H1 (cell line): ENCODE data around the gene LEMD1. TPM values are rescaled to one million over a fixed set of nuclear protein-coding genes. Genes with fewer than 3 reads are reported as not detected.

Experiments used
- CTCF ChIA-PET: fragments of 300-600 bp; sonication (Branson Sonifier 250); formaldehyde crosslinking; loops from one replicate; lab custom pipeline; 2021; ENCODE audit not compliant: partially characterized antibody; lab: Charles Lee
- POLR2A ChIA-PET: fragments of 300-600 bp; sonication (Branson Sonifier 250); formaldehyde crosslinking; loops from one replicate; lab custom pipeline; 2021; ENCODE audit warnings: inconsistent platforms; ENCODE audit not compliant: partially characterized antibody; lab: Charles Lee
- DNase-seq, 2 experiments: peaks; one replicate each; pipeline versions ENCODE4 v3.0.0 to v3.0.0-alpha.2; 2010 to 2022; ENCODE audit warnings: low spot score in 2 of 2, low read depth in 1 of 2, mixed read lengths in 1 of 2
- FAIRE-seq: peaks from 2 replicates; lab custom pipeline; 2011; peaks lifted over from hg19 to GRCh38; lab: Jason Lieb, UNC
- H2AFZ ChIP-seq: 2 replicates; pipeline ENCODE4 v1.8.1; 2012; ENCODE audit warnings: low read length, inconsistent platforms
- H2AK5ac ChIP-seq: 2 replicates; pipeline ENCODE4 v1.6.1; 2013; ENCODE audit warnings: low read depth, low read length
- H2BK120ac ChIP-seq: replicated peaks from 2 replicates; pipeline ENCODE3; 2013; ENCODE audit warnings: low read depth, low read length, inconsistent platforms
- H2BK12ac ChIP-seq: 2 replicates; pipeline ENCODE4 v1.6.1; 2013; ENCODE audit warnings: low read depth, low read length
- H2BK15ac ChIP-seq: 2 replicates; pipeline ENCODE4 v1.6.1; 2013; ENCODE audit warnings: low read length
- H2BK20ac ChIP-seq: 2 replicates; pipeline ENCODE4 v1.6.1; 2013; ENCODE audit warnings: low read length
- H2BK5ac ChIP-seq: 2 replicates; pipeline ENCODE4 v1.6.1; 2013; ENCODE audit warnings: low read depth, low read length
- H3K14ac ChIP-seq: 2 replicates; pipeline ENCODE4 v1.6.1; 2013; ENCODE audit warnings: inconsistent platforms; ENCODE audit not compliant: insufficient read length
- H3K18ac ChIP-seq: 2 replicates; pipeline ENCODE4 v1.6.1; 2013; ENCODE audit warnings: low read length; ENCODE audit errors: extremely low read depth
- H3K23ac ChIP-seq: 2 replicates; pipeline ENCODE4 v1.6.1; 2013; ENCODE audit warnings: inconsistent platforms; ENCODE audit not compliant: insufficient read length
- H3K23me2 ChIP-seq: 2 replicates; pipeline ENCODE4 v1.6.1; 2013; ENCODE audit warnings: low read depth, low read length
- H3K27ac ChIP-seq: 2 replicates; pipeline ENCODE4 v1.6.1; 2011; ENCODE audit warnings: low read depth, low read length, inconsistent platforms
- H3K27me3 ChIP-seq, 4 experiments: replicated peaks in 1 of 4; 1 replicate in 1 of 4; 2 replicates in 3 of 4; pipeline versions ENCODE4 v1.6.1 to v1.8.1; 2011 to 2013; ENCODE audit warnings: low read length in 3 of 4, mild to moderate bottlenecking in 3 of 4, inconsistent platforms in 2 of 4, mixed read lengths in 2 of 4, moderate library complexity in 1 of 4; ENCODE audit not compliant: control insufficient read depth in 3 of 4, insufficient read depth in 3 of 4; ENCODE audit errors: extremely low read depth in 1 of 4
- H3K36me3 ChIP-seq, 4 experiments: 2 replicates each; pipeline versions ENCODE4 v1.6.1 to v1.8.1; 2011 to 2013; ENCODE audit warnings: mild to moderate bottlenecking in 4 of 4, low read length in 3 of 4, moderate library complexity in 2 of 4, control low read depth in 1 of 4, inconsistent platforms in 1 of 4; ENCODE audit not compliant: insufficient read depth in 4 of 4, control insufficient read depth in 2 of 4
- H3K4ac ChIP-seq: replicated peaks from 2 replicates; pipeline ENCODE3; 2013; ENCODE audit warnings: low read length, low read depth, mixed read lengths, inconsistent platforms; ENCODE audit not compliant: insufficient read length
- H3K4me1 ChIP-seq, 4 experiments: replicated peaks in 1 of 4; 1 replicate in 1 of 4; 2 replicates in 3 of 4; pipeline versions ENCODE4 v1.6.1 to v1.8.1; 2011 to 2013; ENCODE audit warnings: low read length in 3 of 4, inconsistent platforms in 2 of 4, mixed read lengths in 1 of 4; ENCODE audit not compliant: insufficient read depth in 4 of 4, control insufficient read depth in 3 of 4
- H3K4me2 ChIP-seq, 2 experiments: 2 replicates each; pipeline versions ENCODE4 v1.6.1 to v1.8.1; 2011 to 2013; ENCODE audit warnings: low read depth in 2 of 2, low read length in 2 of 2, control low read depth in 1 of 2, inconsistent platforms in 1 of 2, mild to moderate bottlenecking in 1 of 2; ENCODE audit not compliant: insufficient read depth in 1 of 2
- H3K4me3 ChIP-seq, 4 experiments: fragments of 200-600, 300-600 bp in 1 of 4; sonication (generic), shearing (Covaris generic), sonication (Bioruptor Twin) in 1 of 4; 2 replicates each; pipeline versions ENCODE4 v1.5.1 to v1.8.1; 2011 to 2016; ENCODE audit warnings: low read length in 4 of 4, low read depth in 3 of 4, control low read depth in 2 of 4, inconsistent platforms in 2 of 4, mild to moderate bottlenecking in 2 of 4, mixed read lengths in 1 of 4, moderate library complexity in 1 of 4; ENCODE audit not compliant: insufficient read depth in 2 of 4; ENCODE audit errors: extremely low read depth in 1 of 4
- H3K56ac ChIP-seq: replicated peaks from 2 replicates; pipeline ENCODE3; 2013; ENCODE audit warnings: low read depth, mild to moderate bottlenecking, mixed read lengths, low read length, inconsistent platforms; ENCODE audit not compliant: insufficient read length
- H3K79me1 ChIP-seq: 2 replicates; pipeline ENCODE4 v1.6.1; 2013; ENCODE audit warnings: low read depth, low read length, control low read depth
- H3K79me2 ChIP-seq, 2 experiments: 2 replicates each; pipeline versions ENCODE4 v1.6.1 to v1.8.1; 2012 to 2013; ENCODE audit warnings: low read length in 2 of 2, mild to moderate bottlenecking in 2 of 2, inconsistent platforms in 1 of 2; ENCODE audit not compliant: insufficient read depth in 2 of 2, control insufficient read depth in 1 of 2
- H3K9ac ChIP-seq, 4 experiments: replicated peaks in 1 of 4; 1 replicate in 1 of 4; 2 replicates in 3 of 4; pipeline versions ENCODE4 v1.6.1 to v1.8.1; 2011 to 2013; ENCODE audit warnings: low read depth in 3 of 4, low read length in 3 of 4, control low read depth in 2 of 4, mild to moderate bottlenecking in 2 of 4, moderate library complexity in 2 of 4, inconsistent platforms in 1 of 4; ENCODE audit errors: extremely low read depth in 1 of 4
- H3K9me3 ChIP-seq, 2 experiments: 2 replicates each; pipeline versions ENCODE4 v1.6.1 to v1.8.1; 2012 to 2013; ENCODE audit warnings: mild to moderate bottlenecking in 2 of 2, moderate library complexity in 2 of 2, control low read depth in 1 of 2, inconsistent platforms in 1 of 2, low read depth in 1 of 2, low read length in 1 of 2, mixed read lengths in 1 of 2; ENCODE audit not compliant: insufficient read depth in 2 of 2
- H4K20me1 ChIP-seq, 2 experiments: replicated peaks in 1 of 2; 2 replicates each; pipeline versions ENCODE3 to v1.8.1; 2011 to 2013; ENCODE audit warnings: inconsistent platforms in 2 of 2, low read length in 2 of 2, mild to moderate bottlenecking in 1 of 2; ENCODE audit not compliant: insufficient read depth in 2 of 2, control insufficient read depth in 1 of 2
- H4K5ac ChIP-seq: 2 replicates; pipeline ENCODE4 v1.6.1; 2013; ENCODE audit warnings: low read length, low read depth, mixed read lengths, inconsistent platforms; ENCODE audit not compliant: insufficient read length
- H4K8ac ChIP-seq: 2 replicates; pipeline ENCODE4 v1.8.0; 2013; ENCODE audit warnings: mild to moderate bottlenecking, moderate library complexity, low read length, inconsistent platforms; ENCODE audit not compliant: insufficient read depth; ENCODE audit errors: extremely low read depth
- H4K91ac ChIP-seq: replicated peaks from 2 replicates; pipeline ENCODE3; 2013; ENCODE audit warnings: low read length, mixed read lengths, inconsistent platforms; ENCODE audit not compliant: insufficient read length
- BCL11A ChIP-seq, 2 experiments: IDR thresholded peaks; one replicate each; pipeline ENCODE4 v1.6.1; 2011; ENCODE audit warnings: low read depth in 2 of 2, low read length in 2 of 2, mild to moderate bottlenecking in 2 of 2
- CBX5 ChIP-seq: fragments of 300-800, 300-1000 bp; sonication (generic); IDR thresholded peaks from 2 replicates; pipeline ENCODE4 v1.7.1; 2016; ENCODE audit warnings: antibody characterized with exemption, low read length, low read depth
- CBX8 ChIP-seq: fragments of 300-800, 300-1000 bp; sonication (generic); IDR thresholded peaks from 2 replicates; pipeline ENCODE4 v1.7.1; 2016; ENCODE audit warnings: low read depth, low read length, borderline replicate concordance
- EP300 ChIP-seq, 2 experiments: IDR thresholded peaks; 1 replicate in 1 of 2; 2 replicates in 1 of 2; pipeline ENCODE4 v1.6.1; 2011 to 2012; ENCODE audit warnings: low read depth in 2 of 2, low read length in 2 of 2, mild to moderate bottlenecking in 2 of 2, borderline replicate concordance in 1 of 2, inconsistent platforms in 1 of 2, moderate library complexity in 1 of 2
- FOSL1 ChIP-seq: IDR thresholded peaks from 2 replicates; pipeline ENCODE4 v1.6.1; 2011; ENCODE audit warnings: mild to moderate bottlenecking, low read depth, low read length, moderate library complexity; ENCODE audit not compliant: insufficient read depth
- KDM5A ChIP-seq: fragments of 200-600 bp; IDR thresholded peaks from 2 replicates; pipeline ENCODE4 v1.7.1; 2012; ENCODE audit warnings: mild to moderate bottlenecking, low read length, inconsistent platforms, mixed read lengths
- MAFK ChIP-seq: IDR thresholded peaks from 2 replicates; pipeline ENCODE4 v1.6.1; 2012; ENCODE audit warnings: low read depth, mild to moderate bottlenecking, improper control_type of control experiment, low read length
- SAP30 ChIP-seq: fragments of 300-600 bp; sonication (generic); IDR thresholded peaks from 2 replicates; pipeline ENCODE4 v1.7.1; 2012; ENCODE audit warnings: low read length, moderate library complexity, mild to moderate bottlenecking, inconsistent platforms; ENCODE audit not compliant: insufficient read depth, insufficient replicate concordance
- SIRT6 ChIP-seq: IDR thresholded peaks from one replicate; pipeline ENCODE4 v1.7.1; 2012; ENCODE audit warnings: low read length, inconsistent platforms
- SP4 ChIP-seq: IDR thresholded peaks from 2 replicates; pipeline ENCODE4 v1.6.1; 2012; ENCODE audit warnings: low read length, inconsistent platforms
- YY1 ChIP-seq: IDR thresholded peaks from 2 replicates; pipeline ENCODE4 v1.6.1; 2011; ENCODE audit warnings: low read depth, mild to moderate bottlenecking, low read length
- WGBS, 2 experiments: shearing (Covaris generic) in 1 of 2; methylation state at CpG; one replicate each; pipeline versions ENCODE4 v1.1.6 to v1.1.7; 2013 to 2015; ENCODE audit warnings: low lambda C conversion rate in 2 of 2, mixed read lengths in 2 of 2, inconsistent platforms in 1 of 2, low coverage in 1 of 2, missing lambda C conversion rate in 1 of 2; ENCODE audit not compliant: insufficient replicate concordance in 2 of 2, insufficient coverage in 1 of 2, insufficient read length in 1 of 2; ENCODE audit errors: extremely low coverage in 1 of 2, missing lambda C conversion rate in 1 of 2; 5-methylcytosine and 5-hydroxymethylcytosine counted together
- polyA plus RNA-seq, 7 experiments: library from polyadenylated mRNA; depleted of rRNA in 3 of 7; stranded (reverse) in 5 of 7; unstranded in 2 of 7; fragments of >200 nt in 5 of 7; fragments of 200-250 nt in 2 of 7; gene quantifications; 1 replicate in 5 of 7; 2 replicates in 1 of 7; 4 replicates in 1 of 7; pipeline versions ENCODE4 v1.2.1 to v1.2.3, GENCODE V29; 2011 to 2013; ENCODE audit warnings: missing spikeins in 2 of 7, mixed read lengths in 2 of 7
- total RNA-seq: library from RNA; stranded (reverse); fragmentation: NEBNext Ultra II Directional; extraction: Animal tissue kit (Norgen Biotek cat#: 25700); gene quantifications from 2 replicates; pipeline ENCODE4 v1.2.1, GENCODE V29; 2021
- TF ChIP-seq, protein P1 (sequence below): IDR thresholded peaks from 2 replicates; pipeline ENCODE4 v1.6.1; 2011; ENCODE audit warnings: low read depth, mild to moderate bottlenecking, low read length; ENCODE audit not compliant: insufficient read depth

LEMD1 gene
- total and polyA plus RNA-seq, 2 of the 8 experiments (the other 6 are each of a cell fraction or from before 2014, with no cell fraction given), result 10.0 to 10.5 TPM

- Histone ChIP-seq H2AFZ (no peak overlapping the region), H3K56ac (no peak overlapping the region), H3K4me2 (no peak overlapping the region), H2BK20ac (no peak overlapping the region), H3K4ac (no peak overlapping the region), H3K27me3 (no peaks in the 10 kb centered on the region), H3K79me2 (no peaks in the 10 kb centered on the region), H3K23me2 (no peaks in the 10 kb centered on the region), H4K8ac (peak overlapping the region; percentile 79; the same call in 1 of the 2 replicates), H3K9me3 (no peaks in the 10 kb centered on the region), H4K20me1 (no peaks in the 10 kb centered on the region), H3K27ac (no peak overlapping the region), H2BK5ac (no peak overlapping the region), H2BK120ac (no peak overlapping the region), H4K5ac (no peak overlapping the region), H2BK12ac (no peak overlapping the region), H4K91ac (no peak overlapping the region), H3K4me3 (no peak overlapping the region), H2BK15ac (no peak overlapping the region), H3K14ac (no peak overlapping the region), H3K23ac (no peak overlapping the region), H3K9ac (no peak overlapping the region), H3K18ac (no peak overlapping the region), H2AK5ac (no peak overlapping the region), H3K36me3 (no peaks in the 10 kb centered on the region), H3K79me1 (no peaks in the 10 kb centered on the region), H3K4me1 (no peaks in the 10 kb centered on the region)
- WGBS, 2 experiments, result 83% methylated on average over 6 of the region's 7 CpGs; no CpG with 5 or more reads in 1 of the 2 experiments
- DNase-seq, result no peak
- ChIA-PET CTCF (interaction anchor here (1.2 to 10.6 kb wide), 4 partner anchors 39 to 132 kb away, joined by 4 to 69 read pairs (median 12); no protein-coding TSS in a partner anchor), POLR2A (no interaction called here)
- FAIRE-seq, result no peak
- no peak for TF ChIP-seq SAP30
- TF ChIP-seq SP4, result no peak
- TF ChIP-seq MAFK, result no peak
- TF ChIP-seq SIRT6, result no peak
- TF ChIP-seq, protein P1, sequence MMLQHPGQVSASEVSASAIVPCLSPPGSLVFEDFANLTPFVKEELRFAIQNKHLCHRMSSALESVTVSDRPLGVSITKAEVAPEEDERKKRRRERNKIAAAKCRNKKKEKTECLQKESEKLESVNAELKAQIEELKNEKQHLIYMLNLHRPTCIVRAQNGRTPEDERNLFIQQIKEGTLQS, result no peak
- no peak for TF ChIP-seq CBX5
- TF ChIP-seq EP300 (IDR thresholded peaks at IDR 0.05; ENCODE audit: borderline replicate concordance in 1 of 2, low read depth in 2 of 2, low read length in 2 of 2), result no peak
- no peak for TF ChIP-seq BCL11A (IDR thresholded peaks at IDR 0.05; ENCODE audit: low read depth in 2 of 2, low read length in 2 of 2)
- no peak for TF ChIP-seq CBX8
- TF ChIP-seq YY1, result no peak
- TF ChIP-seq FOSL1, result no peak
- TF ChIP-seq KDM5A, result no peak
Observed at GRCh38 chr1:205391386-205391785, 30.5 kb downstream of the LEMD1 start.
